NB4 (cell line): ENCODE results near the gene IRS2.

ENCODE experiments used
- DNase-seq: peaks from one replicate; pipeline ENCODE4 v3.0.0; 2010; ENCODE audit warnings: low read depth
- H3K4me3 ChIP-seq: one replicate; pipeline ENCODE4 v1.5.1; 2011; ENCODE audit warnings: mild to moderate bottlenecking, low read depth, low read length, moderate library complexity
- MYC ChIP-seq: IDR thresholded peaks from 2 replicates; pipeline ENCODE4 v1.6.1; 2011; ENCODE audit warnings: low read depth, low read length
- POLR2A ChIP-seq: IDR thresholded peaks from 2 replicates; pipeline ENCODE4 v1.6.1; 2011; ENCODE audit warnings: mild to moderate bottlenecking; ENCODE audit not compliant: insufficient read length; ENCODE audit errors: extremely low read depth
- TF ChIP-seq, protein P1 (sequence below): IDR thresholded peaks from one replicate; pipeline ENCODE4 v1.5.1; 2012; ENCODE audit warnings: low read depth, low read length
- TF ChIP-seq, protein P2 (sequence below): IDR thresholded peaks from 2 replicates; pipeline ENCODE4 v1.6.1; 2011; ENCODE audit warnings: low read depth, low read length

Gene IRS2

DNA sequence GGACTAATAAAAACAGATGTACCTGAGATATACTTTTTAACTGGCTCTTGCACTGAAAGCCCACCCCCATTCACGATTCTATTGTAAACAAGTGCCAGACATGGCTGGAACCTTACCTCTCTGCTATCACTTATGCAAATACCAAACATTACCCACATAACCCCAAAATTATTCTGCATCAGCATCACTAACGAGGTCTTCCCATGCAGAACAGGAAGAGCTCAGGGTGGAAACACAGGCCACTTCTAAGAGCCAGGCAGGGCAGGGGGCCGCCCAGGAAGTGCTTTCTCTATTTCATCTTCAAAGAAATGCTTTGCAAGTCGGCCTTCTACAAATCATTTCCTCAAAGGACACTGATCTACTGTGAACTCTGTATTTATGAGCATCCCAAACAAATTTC lies 7.3 kb downstream of the IRS2 start:
- H3K4me3 ChIP-seq: peak overlapping the region; percentile 68
- TF ChIP-seq, protein P1, sequence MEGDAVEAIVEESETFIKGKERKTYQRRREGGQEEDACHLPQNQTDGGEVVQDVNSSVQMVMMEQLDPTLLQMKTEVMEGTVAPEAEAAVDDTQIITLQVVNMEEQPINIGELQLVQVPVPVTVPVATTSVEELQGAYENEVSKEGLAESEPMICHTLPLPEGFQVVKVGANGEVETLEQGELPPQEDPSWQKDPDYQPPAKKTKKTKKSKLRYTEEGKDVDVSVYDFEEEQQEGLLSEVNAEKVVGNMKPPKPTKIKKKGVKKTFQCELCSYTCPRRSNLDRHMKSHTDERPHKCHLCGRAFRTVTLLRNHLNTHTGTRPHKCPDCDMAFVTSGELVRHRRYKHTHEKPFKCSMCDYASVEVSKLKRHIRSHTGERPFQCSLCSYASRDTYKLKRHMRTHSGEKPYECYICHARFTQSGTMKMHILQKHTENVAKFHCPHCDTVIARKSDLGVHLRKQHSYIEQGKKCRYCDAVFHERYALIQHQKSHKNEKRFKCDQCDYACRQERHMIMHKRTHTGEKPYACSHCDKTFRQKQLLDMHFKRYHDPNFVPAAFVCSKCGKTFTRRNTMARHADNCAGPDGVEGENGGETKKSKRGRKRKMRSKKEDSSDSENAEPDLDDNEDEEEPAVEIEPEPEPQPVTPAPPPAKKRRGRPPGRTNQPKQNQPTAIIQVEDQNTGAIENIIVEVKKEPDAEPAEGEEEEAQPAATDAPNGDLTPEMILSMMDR: no peak
- TF ChIP-seq MYC (no peak), POLR2A (no peak)
- TF ChIP-seq, protein P2, sequence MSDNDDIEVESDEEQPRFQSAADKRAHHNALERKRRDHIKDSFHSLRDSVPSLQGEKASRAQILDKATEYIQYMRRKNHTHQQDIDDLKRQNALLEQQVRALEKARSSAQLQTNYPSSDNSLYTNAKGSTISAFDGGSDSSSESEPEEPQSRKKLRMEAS: no peak
- DNase-seq: peak; percentile 71

DNA sequence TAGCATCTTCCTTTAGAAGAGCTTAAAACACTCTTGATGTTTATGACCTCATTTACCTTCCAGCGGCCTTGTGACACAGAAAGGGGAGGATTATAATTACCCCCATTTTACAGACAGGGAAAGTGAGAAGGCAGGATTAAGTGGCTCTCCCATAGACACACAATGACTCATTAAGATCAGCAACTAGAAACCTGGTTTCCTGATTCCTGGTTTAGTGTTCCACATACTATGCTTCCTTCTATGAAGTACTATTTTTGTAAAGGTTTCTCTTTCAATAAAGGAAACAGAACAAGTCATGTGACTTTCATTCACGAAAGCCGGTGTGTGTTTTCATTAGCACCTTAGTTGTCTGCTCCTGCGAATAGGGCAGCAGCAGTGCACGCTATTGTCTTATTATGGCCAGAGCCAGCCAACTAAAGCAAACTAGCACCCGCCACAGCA lies 8.3 kb downstream of the IRS2 start:
- peak overlapping the region; percentile 68 for H3K4me3 ChIP-seq
- DNase-seq: peak; percentile 60
- TF ChIP-seq, protein P1: no peak
- TF ChIP-seq, protein P2: peak; percentile 5; the same call in 1 of the 2 replicates

DNA sequence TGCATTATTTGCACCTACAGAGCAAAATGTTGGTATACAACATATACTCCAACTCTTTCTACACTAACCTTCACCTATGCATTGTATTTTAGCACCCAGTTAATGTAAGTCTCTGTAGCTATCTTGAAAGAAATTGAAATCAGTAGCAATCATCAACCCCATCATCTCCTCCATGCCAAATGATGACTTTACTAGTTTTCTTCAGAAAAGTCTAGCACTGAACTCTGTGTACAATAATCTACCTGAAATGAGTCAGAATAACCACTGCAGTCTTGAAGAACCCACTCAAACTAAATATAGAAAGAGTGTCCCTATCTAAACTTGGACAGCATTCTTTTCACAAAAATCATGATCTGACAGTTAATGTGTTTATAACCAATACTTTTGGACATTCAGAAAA lies 9.8 kb downstream of the IRS2 start:
- peak overlapping the region; percentile 68 for H3K4me3 ChIP-seq

DNA sequence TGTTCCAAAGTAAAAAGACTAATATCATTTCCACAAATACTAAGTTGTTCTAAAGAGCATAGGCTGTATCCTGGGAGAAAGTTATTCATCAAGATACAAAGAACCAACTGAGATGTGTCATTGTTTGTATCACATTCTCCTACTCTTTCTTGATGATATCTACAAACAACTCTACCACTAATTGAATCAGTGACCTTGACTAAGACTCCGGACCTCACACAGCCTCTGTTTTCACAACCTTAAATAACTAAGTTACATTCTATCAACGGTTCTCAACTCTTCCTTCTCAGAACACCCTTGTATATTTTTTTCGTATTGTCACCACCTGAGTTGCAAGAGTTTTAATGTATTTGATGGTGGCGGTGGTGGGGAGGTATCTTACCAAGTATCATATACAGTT lies 12.6 kb downstream of the IRS2 start:
- TF ChIP-seq, protein P1: no peak
- no peak for TF ChIP-seq POLR2A
- TF ChIP-seq, protein P2: no peak
- no peak for TF ChIP-seq MYC
- DNase-seq: no peak
- no peak overlapping the region for H3K4me3 ChIP-seq

More for the DNA sequence above, 9.8 kb downstream of the IRS2 start:
- no peak for DNase-seq
- TF ChIP-seq POLR2A (no peak), MYC (no peak)
- TF ChIP-seq, protein P2: no peak
- TF ChIP-seq, protein P1: no peak

DNA sequence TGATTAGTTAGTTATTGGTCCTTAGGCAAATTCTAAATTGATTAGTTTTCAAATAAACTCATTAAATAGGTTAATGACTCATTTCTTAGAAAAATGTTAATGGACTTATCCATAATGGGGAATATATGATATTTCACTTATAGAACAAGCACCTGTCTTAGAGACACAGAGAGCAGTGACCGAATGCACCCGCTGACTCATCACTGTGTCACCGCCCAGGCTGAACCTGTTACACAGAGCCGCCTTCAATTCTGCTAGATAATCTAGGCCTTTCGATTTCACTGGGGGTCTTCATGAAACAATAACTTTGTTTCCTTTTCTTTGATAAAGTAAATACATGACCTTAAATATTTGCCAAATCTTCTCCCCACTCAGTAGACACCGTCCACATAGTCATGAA lies 13.1 kb downstream of the IRS2 start:
- peak; percentile 48 for DNase-seq
- no peak overlapping the region for H3K4me3 ChIP-seq
- TF ChIP-seq, protein P1: no peak
- TF ChIP-seq MYC (no peak), POLR2A (no peak)
- TF ChIP-seq, protein P2: no peak

DNA sequence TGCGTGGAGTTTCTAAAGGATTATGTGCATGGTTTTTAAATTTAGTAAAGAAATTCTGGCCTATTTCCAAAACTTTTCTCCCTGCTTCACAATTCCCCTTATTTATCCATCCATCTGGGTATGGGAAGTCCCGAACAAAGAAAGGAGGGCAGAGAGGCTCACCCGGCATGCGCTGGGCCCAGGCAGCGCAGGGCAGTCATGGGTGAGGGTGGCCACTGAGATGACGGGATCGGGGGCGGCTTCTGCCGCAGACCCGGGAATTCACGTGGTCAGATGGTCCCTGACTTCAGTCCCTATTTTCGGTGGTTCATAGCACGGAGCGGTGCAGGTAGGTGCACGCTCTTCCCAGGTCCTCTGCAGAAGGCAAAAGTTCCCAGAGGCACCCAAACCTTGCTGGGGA lies 14.5 kb downstream of the IRS2 start:
- DNase-seq: no peak
- H3K4me3 ChIP-seq: no peak overlapping the region
- TF ChIP-seq, protein P2: no peak
- TF ChIP-seq POLR2A: no peak
- TF ChIP-seq, protein P1: no peak
- no peak for TF ChIP-seq MYC
